Hepatocyte (in vitro differentiated cells): Measurements from ENCODE around the gene COL4A2. TPM values are rescaled to one million over a fixed set of nuclear protein-coding genes. Genes with fewer than 3 reads are reported as not detected.

ENCODE experiments used
- DNase-seq: peaks from one replicate; pipeline ENCODE4 v3.0.0-alpha.2; 2016; ENCODE audit warnings: low spot score
- H2AFZ ChIP-seq: fragments of 200-600 bp; sonication (generic); 2 replicates; pipeline ENCODE4 v1.6.0; 2016; ENCODE audit warnings: antibody characterized with exemption, mild to moderate bottlenecking
- H3K27ac ChIP-seq: fragments of 200-600 bp; sonication (generic); 2 replicates; pipeline ENCODE4 v1.5.1; 2016; ENCODE audit warnings: mild to moderate bottlenecking
- H3K27me3 ChIP-seq: fragments of 200-600 bp; sonication (generic); 2 replicates; pipeline ENCODE4 v1.6.1; 2016
- H3K36me3 ChIP-seq: fragments of 200-600 bp; sonication (generic); replicated peaks from 2 replicates; pipeline ENCODE4 v1.5.1; 2016; ENCODE audit warnings: low read depth; ENCODE audit not compliant: insufficient read depth
- H3K4me1 ChIP-seq: fragments of 200-600 bp; sonication (generic); 2 replicates; pipeline ENCODE4 v1.5.1; 2016; ENCODE audit warnings: mild to moderate bottlenecking, moderate library complexity; ENCODE audit not compliant: insufficient read depth
- H3K4me2 ChIP-seq: fragments of 200-600 bp; sonication (generic); 2 replicates; pipeline ENCODE4 v1.6.0; 2016
- H3K4me3 ChIP-seq: fragments of 200-600 bp; sonication (generic); 2 replicates; pipeline ENCODE4 v1.5.1; 2016; ENCODE audit warnings: mild to moderate bottlenecking
- H3K79me2 ChIP-seq: fragments of 200-600 bp; sonication (generic); 2 replicates; pipeline ENCODE4 v1.6.0; 2017; ENCODE audit warnings: mild to moderate bottlenecking
- H3K9me2 ChIP-seq: fragments of 200-600 bp; sonication (generic); replicated peaks from 2 replicates; pipeline ENCODE4 v1.6.0; 2017; ENCODE audit warnings: mild to moderate bottlenecking; ENCODE audit not compliant: insufficient read depth
- H3K9me3 ChIP-seq: fragments of 200-600 bp; sonication (generic); 2 replicates; pipeline ENCODE4 v1.5.1; 2016; ENCODE audit warnings: low read depth, mild to moderate bottlenecking
- H4K20me1 ChIP-seq: fragments of 200-600 bp; sonication (generic); 2 replicates; pipeline ENCODE4 v1.6.0; 2016; ENCODE audit warnings: mild to moderate bottlenecking; ENCODE audit not compliant: insufficient read depth, poor library complexity, severe bottlenecking
- EZH2 ChIP-seq: fragments of 200-600 bp; sonication (generic); IDR thresholded peaks from 2 replicates; pipeline ENCODE4 v1.6.1; 2016; ENCODE audit warnings: antibody characterized with exemption, mild to moderate bottlenecking, borderline replicate concordance
- EZH2phosphoT487 ChIP-seq: fragments of 200-600 bp; sonication (generic); IDR thresholded peaks from one replicate; pipeline ENCODE4 v1.6.1; 2018; ENCODE audit warnings: antibody characterized with exemption, mild to moderate bottlenecking, low read depth, moderate library complexity; ENCODE audit not compliant: unreplicated experiment, severe bottlenecking
- WGBS: methylation state at CpG from one replicate; pipeline ENCODE4 v1.1.6; 2016; ENCODE audit warnings: low lambda C conversion rate; ENCODE audit errors: missing lambda C conversion rate; 5-methylcytosine and 5-hydroxymethylcytosine counted together
- polyA plus RNA-seq: library from polyadenylated mRNA; unstranded; fragments of >200 nt; fragmentation: Nextera tagmentation; extraction: Ambion mirVana; gene quantifications from 2 replicates; pipeline ENCODE4 v1.2.1, GENCODE V29; 2016
- total RNA-seq: library from RNA; depleted of rRNA; stranded (reverse); fragments of >200 nt; gene quantifications from 2 replicates; pipeline ENCODE4 v1.2.3, GENCODE V29; 2014
- TF ChIP-seq, protein P1 (sequence below): fragments of 200-600 bp; sonication (generic); IDR thresholded peaks from 2 replicates; pipeline ENCODE4 v1.5.1; 2016; ENCODE audit warnings: antibody characterized with exemption, mild to moderate bottlenecking; ENCODE audit not compliant: poor library complexity

COL4A2 gene
- total and polyA plus RNA-seq, 2 experiments from 2014 or later: 171 to 221 TPM

DNA sequence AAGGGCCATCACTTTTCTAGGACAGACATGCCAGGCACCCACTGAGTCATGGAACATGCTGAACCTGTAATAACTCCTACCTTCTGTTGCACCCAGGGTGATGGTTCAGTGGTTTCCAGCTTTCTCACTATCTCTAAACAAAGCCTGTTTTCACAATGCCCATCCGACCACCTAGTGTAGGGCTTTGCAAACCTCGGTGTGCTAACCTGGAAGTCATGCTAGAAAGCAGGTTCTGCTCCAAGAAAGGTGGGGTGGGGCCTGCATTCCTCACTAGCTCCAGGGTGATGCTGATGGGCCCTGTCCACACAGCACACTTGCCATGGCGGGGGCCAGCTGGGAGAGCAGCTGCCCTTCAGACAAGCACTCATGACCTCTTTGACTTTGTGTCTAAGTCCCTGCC, 43.4 kb downstream of the COL4A2 start:
- TF ChIP-seq EZH2: no peak
- WGBS: 93% methylated on average over 3 of the region's 3 CpGs

DNA sequence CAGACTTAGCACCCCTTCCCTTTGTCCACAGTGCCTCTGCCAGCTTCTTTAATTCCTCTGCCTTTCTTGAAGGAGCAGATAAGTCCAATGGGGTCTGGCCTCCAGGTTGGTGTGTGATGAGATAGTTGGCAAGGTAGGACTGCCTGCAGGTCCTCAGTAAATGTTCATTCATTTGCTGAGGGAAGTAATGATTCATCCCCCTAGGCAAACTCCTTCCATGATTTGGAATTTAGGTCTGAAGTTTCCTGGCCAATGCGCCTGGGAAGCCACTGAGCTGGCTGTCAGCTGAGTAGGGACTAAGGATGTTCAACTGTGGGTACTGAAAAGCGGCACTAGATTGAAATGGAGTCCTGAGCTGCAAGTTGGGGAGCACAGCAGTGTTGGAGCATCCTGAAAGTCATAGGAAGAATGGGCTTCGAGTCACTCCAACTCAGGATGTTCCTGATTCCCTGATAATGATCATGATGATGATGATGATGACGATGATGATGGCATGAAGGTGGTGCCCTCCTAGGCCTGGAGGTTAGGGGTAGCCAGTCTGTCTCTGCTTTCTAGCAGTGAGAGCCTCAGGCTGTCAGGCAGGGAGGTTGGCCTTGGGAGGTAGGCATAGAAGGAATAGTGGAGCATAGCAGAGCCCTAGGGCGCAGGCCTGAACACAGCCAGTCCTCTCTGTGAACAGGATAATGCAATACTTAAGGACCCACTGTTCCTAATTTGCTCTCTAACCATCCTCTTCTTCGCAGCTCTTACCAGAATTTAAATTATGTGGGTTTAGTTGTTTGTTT, 44.7 kb downstream of the COL4A2 start:
- DNase-seq: no peak
- peaks cover 13% of the 10 kb centered on the region for H3K4me1 ChIP-seq
- H3K27me3 ChIP-seq: no peaks in the 10 kb centered on the region
- no peaks in the 10 kb centered on the region for H3K9me2 ChIP-seq
- no peaks in the 10 kb centered on the region for H3K9me3 ChIP-seq
- H2AFZ ChIP-seq: no peak overlapping the region
- 94% methylated on average over 6 of the region's 6 CpGs for WGBS
- H3K27ac ChIP-seq: no peak overlapping the region
- no peak overlapping the region for H3K4me3 ChIP-seq
- peaks cover 50% of the 10 kb centered on the region for H3K79me2 ChIP-seq
- no peak for TF ChIP-seq EZH2phosphoT487
- TF ChIP-seq, protein P1, sequence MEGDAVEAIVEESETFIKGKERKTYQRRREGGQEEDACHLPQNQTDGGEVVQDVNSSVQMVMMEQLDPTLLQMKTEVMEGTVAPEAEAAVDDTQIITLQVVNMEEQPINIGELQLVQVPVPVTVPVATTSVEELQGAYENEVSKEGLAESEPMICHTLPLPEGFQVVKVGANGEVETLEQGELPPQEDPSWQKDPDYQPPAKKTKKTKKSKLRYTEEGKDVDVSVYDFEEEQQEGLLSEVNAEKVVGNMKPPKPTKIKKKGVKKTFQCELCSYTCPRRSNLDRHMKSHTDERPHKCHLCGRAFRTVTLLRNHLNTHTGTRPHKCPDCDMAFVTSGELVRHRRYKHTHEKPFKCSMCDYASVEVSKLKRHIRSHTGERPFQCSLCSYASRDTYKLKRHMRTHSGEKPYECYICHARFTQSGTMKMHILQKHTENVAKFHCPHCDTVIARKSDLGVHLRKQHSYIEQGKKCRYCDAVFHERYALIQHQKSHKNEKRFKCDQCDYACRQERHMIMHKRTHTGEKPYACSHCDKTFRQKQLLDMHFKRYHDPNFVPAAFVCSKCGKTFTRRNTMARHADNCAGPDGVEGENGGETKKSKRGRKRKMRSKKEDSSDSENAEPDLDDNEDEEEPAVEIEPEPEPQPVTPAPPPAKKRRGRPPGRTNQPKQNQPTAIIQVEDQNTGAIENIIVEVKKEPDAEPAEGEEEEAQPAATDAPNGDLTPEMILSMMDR: no peak
- TF ChIP-seq EZH2: no peak
- H3K4me2 ChIP-seq: no peak overlapping the region
- H3K36me3 ChIP-seq: no peaks in the 10 kb centered on the region
- no peaks in the 10 kb centered on the region for H4K20me1 ChIP-seq

More for the DNA sequence above, 43.4 kb downstream of the COL4A2 start:
- Histone ChIP-seq H3K79me2 (peaks cover 58% of the 10 kb centered on the region), H3K27ac (no peak overlapping the region), H3K9me3 (no peaks in the 10 kb centered on the region), H3K36me3 (no peaks in the 10 kb centered on the region), H3K9me2 (no peaks in the 10 kb centered on the region), H3K4me2 (no peak overlapping the region), H4K20me1 (no peaks in the 10 kb centered on the region), H2AFZ (no peak overlapping the region), H3K27me3 (no peaks in the 10 kb centered on the region), H3K4me1 (peaks cover 13% of the 10 kb centered on the region), H3K4me3 (no peak overlapping the region)
- DNase-seq: no peak

DNA sequence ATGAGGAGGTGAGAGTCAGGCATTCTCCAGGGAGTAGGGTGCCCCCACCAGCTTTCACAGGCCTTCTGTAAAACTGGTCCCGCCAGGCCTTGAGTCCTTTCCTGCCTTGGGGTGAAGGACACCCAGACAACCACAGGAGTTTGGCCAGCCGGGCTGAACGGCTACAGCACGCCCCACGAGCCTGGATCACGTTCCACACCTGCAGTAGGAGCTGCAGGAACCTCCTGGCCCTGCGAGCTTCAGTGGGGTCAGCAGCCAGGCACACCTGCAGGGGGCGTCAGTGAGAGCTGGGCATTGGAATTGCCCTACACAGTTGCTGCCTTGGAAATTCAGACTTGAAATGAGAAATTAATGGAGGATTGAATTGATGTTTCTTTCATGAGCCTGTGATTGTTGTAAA, 45.7 kb downstream of the COL4A2 start:
- Histone ChIP-seq H3K79me2 (peaks cover 43% of the 10 kb centered on the region), H3K9me3 (no peaks in the 10 kb centered on the region), H2AFZ (no peak overlapping the region), H3K36me3 (no peaks in the 10 kb centered on the region), H3K4me1 (peaks cover 13% of the 10 kb centered on the region), H3K27ac (no peak overlapping the region), H3K4me2 (no peak overlapping the region), H3K9me2 (no peaks in the 10 kb centered on the region), H4K20me1 (no peaks in the 10 kb centered on the region), H3K4me3 (no peak overlapping the region), H3K27me3 (no peaks in the 10 kb centered on the region)
- TF ChIP-seq EZH2 (no peak), EZH2phosphoT487 (no peak)
- TF ChIP-seq, protein P1: no peak
- WGBS: 86% methylated on average over 8 of the region's 8 CpGs
- DNase-seq: no peak

DNA sequence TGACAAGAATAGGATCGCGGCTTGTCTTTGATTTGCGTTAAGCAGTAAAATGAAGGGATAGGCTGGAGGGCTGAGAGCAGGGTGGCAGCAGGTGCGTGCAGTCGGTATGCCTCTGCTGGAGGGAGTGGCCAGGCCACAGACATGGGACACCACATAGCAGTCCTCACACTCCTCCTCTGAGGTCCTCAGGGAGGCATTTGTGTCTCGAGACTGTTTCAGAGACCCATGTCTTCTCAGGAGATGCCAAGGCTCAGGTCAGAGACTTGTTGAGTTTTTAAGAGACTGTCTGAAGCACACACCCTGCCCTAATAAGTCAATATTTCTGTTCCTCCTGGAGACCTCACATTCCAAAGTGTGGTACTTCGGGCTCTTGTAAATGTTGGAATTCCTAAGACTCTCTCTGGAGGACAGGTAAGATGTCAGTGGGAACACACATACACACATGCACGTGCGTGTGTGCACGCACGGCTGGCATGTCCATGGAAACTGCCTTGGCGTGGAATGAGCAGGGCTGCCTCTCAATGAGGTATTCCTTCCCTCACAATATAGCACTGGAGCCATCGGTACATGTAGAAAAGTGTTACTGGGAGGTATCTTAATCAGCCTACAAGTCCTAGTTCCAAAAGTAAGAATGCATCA, 46.4 kb downstream of the COL4A2 start:
- no peaks in the 10 kb centered on the region for H4K20me1 ChIP-seq
- peaks cover 37% of the 10 kb centered on the region for H3K79me2 ChIP-seq
- H3K4me3 ChIP-seq: no peak overlapping the region
- no peaks in the 10 kb centered on the region for H3K36me3 ChIP-seq
- no peak overlapping the region for H3K4me2 ChIP-seq
- H3K4me1 ChIP-seq: peaks cover 13% of the 10 kb centered on the region
- no peak for TF ChIP-seq EZH2phosphoT487
- TF ChIP-seq, protein P1: no peak
- no peak for TF ChIP-seq EZH2
- no peaks in the 10 kb centered on the region for H3K9me3 ChIP-seq
- DNase-seq: no peak
- H3K9me2 ChIP-seq: no peaks in the 10 kb centered on the region
- H3K27me3 ChIP-seq: no peaks in the 10 kb centered on the region
- H2AFZ ChIP-seq: no peak overlapping the region
- WGBS: 94% methylated on average over 13 of the region's 13 CpGs
- peak overlapping the region; percentile 32 for H3K27ac ChIP-seq
